HG03558 (cell line): Measurements from ENCODE around the gene PRIM1.
A peak's percentile ranks its signal among the peaks of the same experiment; 100 is the strongest.
"Not testable (repeated sequence)": the region's sequence is repeated elsewhere in the genome, so short reads cannot be mapped to it uniquely, and the experiment has no call there.

Source experiments
- ATAC-seq: cut with Tn5 transposase; IDR thresholded peaks from one replicate; pipeline ENCODE4 v1.9.1; 2021; ENCODE audit warnings: moderate number of reproducible peaks; ENCODE audit not compliant: unreplicated experiment; ENCODE audit errors: extremely low read depth

PRIM1 gene

DNA sequence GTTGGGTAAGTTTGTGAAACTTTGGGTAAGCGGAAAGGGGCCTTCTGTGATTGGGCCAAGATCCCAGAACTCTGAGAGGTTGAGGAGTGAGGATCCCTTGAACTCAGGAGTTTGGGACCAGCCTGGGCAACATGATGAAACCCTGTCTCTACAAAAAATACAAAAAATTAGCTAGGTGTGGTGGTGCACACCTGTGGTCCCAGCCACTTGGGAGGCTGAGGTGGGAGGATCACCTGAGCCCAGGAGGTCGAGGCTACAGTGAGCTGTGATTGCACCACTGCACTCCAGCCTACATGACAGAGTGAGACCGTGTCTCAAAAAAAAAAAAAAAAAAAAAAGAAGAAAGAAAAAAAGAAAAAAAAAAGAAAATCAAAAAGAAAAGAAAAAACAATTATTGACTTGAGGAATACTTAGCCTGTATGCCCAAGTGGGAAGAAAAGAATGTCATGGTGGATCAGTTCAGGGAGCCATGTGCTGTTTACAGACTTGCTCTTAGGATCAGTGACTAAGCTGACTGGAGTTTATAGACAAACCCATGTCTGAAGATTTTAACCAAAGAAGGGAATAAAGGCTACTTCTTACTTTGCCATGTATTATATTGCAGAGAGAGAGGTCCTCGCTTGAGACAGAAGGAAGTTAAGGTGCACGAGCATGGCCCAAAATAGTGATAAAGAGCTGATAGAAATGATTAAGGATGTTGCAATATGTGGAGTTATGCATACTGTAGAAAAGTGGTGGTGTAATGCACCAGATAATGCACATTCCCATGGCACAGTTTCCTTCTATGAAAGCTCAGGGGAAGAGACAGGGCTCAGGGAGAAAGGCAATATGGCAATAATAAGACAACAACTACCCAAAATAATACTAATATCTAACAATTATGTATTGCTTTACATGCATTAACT is 11.9 kb upstream of the PRIM1 start:
- no peak for ATAC-seq

DNA sequence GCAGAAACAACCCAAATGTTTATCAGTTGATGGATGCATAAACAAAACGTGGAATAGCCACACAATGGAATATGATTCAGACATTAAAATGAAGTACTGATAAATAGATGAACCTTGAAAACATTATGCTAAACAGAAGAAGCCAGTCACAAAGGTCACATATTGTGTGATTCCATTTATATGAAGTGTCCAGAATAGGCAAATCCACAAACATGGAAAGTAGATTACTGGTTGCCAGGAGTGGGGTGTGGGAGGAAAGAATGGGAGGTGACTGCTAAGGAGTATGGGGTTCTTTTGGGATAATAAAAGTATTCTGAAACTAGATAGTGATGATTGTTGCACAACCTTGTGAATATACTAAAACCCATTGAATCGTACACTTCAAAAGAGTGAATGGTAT is 9.7 kb upstream of the PRIM1 start:
- no peak for ATAC-seq

DNA sequence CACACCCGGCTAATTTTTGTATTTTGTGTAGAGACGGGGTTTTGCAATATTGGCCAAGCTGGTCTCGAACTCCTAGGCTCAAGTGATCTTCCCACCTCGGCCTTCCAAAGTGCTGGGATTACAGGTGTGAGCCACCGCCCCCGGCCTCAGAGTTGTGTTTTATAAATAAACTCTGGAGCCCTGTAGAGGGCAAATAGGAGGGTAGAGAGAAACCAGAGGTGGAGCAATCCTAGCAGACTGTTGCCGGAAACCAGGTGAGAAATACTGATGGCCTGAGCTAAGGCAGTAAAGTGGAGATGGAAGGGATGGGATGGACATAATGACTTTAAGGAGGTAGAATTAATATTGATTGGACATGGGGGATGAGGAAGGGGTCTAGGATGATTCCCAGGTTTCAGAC is 8.3 kb upstream of the PRIM1 start:
- ATAC-seq = no peak

DNA sequence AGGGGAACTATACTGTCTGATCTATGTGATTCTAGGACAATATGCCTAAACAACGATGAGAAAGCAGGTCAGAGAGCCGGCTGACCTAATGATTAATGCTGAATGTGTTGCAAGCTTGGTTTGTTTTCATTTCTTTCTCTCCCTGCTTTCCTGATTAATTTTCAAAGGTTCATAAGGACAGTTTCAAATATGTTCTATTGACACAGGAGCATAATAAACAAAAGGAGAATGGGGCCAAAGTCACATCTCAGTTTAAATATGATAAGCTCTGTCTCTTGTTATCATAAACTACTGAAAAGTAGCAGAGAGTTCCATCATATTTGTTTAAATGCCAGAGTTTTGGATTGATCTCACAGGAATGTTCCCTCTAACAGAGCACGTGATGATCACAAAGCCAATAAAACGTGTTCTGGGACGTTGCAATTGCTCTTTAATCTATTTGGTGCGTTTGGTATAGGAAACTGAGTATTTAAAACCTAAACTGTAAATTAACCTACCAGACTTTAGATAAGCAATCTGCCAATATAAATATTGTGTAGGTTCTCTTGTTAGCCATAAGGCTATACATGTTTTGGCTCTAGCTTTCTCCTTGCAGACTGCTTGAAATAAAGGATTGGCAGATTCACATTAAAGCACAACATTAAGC is 7.3 kb upstream of the PRIM1 start:
- ATAC-seq = no peak

GRCh38 chr12:56758728-56759262 is 6.7 kb upstream of the PRIM1 start:
- no peak for ATAC-seq

GRCh38 chr12:56757971-56758370 is 5.8 kb upstream of the PRIM1 start:
- ATAC-seq = not testable (repeated sequence)

GRCh38 chr12:56753566-56753965 is 1.4 kb upstream of the PRIM1 start:
- ATAC-seq = no peak

GRCh38 chr12:56750596-56750995 is 1.5 kb downstream of the PRIM1 start:
- ATAC-seq = not testable (repeated sequence)

DNA sequence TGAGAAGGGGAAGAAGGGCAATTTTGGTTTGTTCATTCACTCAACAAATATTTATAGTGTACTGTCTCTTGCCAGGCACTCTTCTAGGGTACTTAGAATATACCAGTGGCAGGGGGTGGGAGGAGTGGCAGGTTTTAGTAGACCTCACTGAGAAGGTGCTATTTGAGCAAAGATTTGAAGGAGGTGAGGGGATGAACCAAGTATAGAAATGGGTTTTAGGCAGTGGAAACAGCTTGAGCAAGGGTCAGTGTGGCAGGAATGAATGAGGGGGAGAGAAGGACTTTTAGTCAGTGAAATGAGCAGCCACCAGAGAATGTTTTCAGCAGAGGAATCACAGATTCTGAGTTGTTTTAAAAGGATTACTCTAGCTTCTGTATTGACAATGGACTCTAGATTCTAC is 2.3 kb downstream of the PRIM1 start:
- ATAC-seq = no peak

GRCh38 chr12:56749359-56749758 is 2.8 kb downstream of the PRIM1 start:
- no peak for ATAC-seq

DNA sequence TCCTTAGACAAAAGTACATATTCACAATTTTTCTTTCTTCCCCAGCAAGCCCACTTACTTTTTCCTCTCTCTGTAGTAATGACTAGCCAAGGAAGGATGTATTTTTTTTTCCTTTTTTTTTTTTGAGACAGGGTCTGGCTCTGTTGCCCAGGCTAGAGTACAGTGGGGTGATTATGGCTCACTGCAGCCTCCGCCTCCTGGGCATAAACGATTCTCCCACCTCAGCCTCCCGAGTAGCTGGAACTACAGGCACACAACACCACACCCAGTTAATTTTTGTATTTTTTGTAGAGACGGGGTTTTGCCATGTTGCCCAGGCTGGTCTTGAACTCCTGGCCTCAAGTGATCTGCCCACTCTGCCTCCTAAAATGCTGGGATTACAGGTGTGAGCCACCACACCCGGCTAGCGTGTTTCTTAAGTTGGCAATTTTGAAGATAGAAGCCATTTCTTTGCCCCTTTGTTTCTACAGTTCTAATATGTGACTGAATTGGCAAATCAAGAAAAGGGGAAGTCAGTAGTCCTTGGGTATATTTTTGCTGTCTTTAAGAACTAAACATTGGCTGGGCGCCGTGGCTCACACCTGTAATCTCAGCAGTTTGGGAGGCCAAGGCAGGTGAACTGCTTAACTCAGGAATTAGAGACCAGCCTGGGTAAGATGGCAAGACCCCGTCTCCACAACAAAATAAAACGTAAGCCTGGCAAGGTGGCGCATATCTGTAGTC is 23.8 kb downstream of the PRIM1 start:
- ATAC-seq = no peak

- not testable (repeated sequence) for ATAC-seq
Observed at GRCh38 chr12:56726196-56726675, 25.9 kb downstream of the PRIM1 start.

- no peak for ATAC-seq
Observed at GRCh38 chr12:56725723-56726102, 26.4 kb downstream of the PRIM1 start.

DNA sequence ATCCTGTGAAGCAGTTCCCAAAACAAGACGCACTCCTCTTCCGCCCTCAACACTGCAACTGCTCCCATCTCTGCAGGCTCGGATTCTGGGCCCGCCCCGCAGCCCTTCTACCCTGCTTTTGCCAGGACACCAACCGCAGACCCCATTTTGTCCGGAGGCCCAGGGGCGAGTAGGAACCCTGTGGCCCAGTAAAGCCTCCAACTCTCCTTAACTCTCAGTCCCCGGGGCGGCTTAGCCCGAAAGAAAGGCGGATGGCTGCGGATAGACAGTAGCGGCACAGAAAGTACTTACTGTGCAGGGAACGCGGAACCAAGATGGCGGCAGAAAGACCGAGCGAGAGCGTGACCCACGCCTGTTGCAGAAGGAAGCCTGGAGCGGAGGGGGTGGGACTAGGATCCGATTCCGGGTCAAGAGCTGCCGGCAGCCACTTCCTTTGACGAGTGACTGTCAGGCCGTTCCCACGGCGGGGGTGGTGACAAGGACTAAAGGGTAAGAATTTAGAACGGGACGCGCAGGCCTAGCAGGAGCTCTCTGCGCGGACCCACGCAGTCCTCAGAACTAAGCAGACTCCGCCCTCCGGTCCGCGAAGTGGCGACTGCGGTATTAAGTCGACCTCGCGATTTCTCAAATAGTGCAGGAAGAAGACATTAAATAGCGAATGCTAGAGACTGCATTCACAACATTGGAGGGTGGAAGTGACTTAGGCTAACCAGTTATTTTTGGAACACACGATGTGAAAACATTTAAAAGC is 27.0 kb downstream of the PRIM1 start, which contains the start of gene NACA:
TSS of gene NACA (minus strand) at position 328 of the 751 bp plus-strand sequence. CDS start 778 bp downstream, outside the sequence.
- ATAC-seq = peak; percentile 89

DNA sequence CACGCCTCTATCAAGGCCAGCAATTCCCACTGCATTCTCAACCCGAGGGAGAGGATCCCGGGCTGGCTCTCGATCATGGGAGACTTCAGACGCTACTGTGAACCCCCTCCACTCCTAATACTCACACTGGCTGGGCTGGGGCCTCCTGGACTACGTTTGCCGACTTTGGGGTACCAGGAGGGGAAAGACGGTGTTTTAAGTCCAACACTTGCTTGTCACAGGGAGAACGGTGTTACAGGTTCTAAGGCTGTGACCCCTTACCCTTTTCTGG is 27.5 kb downstream of the PRIM1 start:
- ATAC-seq = no peak

DNA sequence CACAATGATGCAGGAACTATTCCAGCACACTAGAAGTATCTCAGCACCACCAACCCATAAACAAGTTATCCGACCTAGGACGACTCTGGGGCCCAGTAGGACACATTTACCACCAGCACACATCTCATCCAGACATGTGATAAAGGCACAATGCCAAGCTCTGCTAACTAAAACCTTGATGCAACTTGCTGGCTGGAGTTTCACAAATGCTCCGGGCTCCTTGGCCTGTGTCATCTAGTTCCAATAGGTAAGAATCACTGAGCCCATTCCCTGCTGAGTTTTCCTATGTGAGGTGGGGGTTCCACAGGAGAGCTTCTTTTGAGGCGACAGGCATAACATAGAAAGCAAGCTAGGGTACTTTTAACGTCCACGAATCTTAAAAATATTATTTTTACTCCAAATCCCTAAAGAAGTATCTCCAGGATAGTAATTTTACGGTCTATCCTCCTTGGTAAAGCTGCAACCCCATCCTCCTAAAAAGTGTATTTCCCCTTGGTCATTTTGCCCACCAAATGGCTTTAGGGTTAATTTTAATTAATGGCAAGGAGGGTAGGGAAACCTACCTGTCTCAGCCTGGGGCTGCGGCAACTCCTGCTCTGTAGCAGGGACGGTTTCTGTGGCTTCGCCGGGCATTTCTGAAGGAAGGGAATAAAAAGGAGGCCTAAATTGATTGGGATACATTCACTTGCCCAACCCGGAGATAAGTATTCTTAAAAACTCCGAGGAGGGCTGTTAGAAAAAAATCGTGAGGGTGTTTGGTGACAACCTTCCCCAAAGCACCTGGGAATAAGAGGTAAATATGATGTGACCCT is 28.0 kb downstream of the PRIM1 start:
- no peak for ATAC-seq

DNA sequence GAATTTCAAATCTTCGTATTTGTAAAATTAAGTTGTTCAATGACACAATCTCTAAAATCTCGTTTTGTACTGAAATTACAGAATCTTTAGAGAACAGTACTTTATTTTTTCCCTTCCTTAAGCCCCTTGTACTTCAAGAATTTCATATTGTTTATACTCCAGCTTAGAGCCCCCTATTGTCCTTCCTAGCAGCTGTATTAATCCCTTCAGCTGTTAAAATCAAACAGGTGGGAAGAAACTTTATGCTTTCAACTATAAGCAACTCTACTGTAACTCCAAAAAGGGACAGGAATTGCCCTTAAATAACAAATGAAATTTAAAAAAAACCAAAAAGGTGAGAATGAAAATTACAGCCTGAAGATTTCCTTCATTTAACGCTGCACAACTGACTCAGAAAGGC is 28.8 kb downstream of the PRIM1 start:
- ATAC-seq = no peak

DNA sequence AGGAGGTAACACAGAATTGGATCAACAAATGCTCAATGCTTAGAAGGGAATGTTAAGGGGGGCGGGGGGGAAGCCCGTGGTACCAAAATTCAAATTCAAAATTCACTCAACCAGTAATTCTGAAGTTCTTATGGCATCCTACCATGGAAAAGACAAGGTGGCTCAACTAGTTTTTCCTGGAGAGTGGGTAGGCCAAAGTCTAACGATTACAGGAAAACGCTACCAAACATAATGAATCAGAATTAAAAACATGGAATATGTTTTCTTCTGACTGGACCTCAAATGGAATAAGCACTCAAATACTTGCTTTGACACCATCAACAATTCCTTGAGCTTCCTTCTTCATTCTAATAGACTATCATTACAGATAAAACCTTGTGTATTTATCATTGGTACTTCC is 29.3 kb downstream of the PRIM1 start:
- ATAC-seq = no peak

GRCh38 chr12:56721721-56722120 is 30.4 kb downstream of the PRIM1 start:
- ATAC-seq = no peak
